ENCODE measurements around the gene TIMM10B. TPM values are rescaled to one million over a fixed set of nuclear protein-coding genes. Genes with fewer than 3 reads are reported as not detected.

The TIMM10B gene
- total and polyA plus RNA-seq, 2 donors (not counting 1 experiment from before 2014, with no cell fraction given): 42.9 to 62.1 TPM

DNA sequence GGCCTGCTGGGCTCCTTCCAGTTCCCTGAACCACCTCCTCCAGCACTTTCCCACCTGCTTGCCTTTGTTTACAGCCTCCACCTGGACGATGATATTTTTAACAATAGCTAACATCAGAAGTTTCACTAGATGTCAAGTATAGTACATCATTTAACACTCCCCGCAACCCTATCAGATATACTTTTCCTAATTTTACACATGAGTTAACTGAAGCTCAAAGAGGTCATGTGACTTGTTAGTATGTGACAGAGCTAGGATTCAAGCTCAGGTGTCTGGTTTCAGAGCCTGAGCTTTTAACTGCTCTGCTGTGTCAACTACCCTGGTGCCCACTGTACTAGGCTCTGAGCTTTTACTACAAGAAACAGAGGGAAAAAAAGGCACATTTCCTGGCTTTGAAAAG lies 26.2 kb upstream of the TIMM10B start:
- H3K27ac ChIP-seq (ENCODE audit: low read length in 2 of 2): no peak overlapping the region
- H3K9ac ChIP-seq (ENCODE audit: low read length): no peak overlapping the region
- CTCF ChIA-PET: interaction anchor here (0.9 to 2.1 kb wide), 3 partner anchors 9 to 76 kb away, joined by 3 to 9 read pairs (median 9); no protein-coding TSS in a partner anchor
- Mint-ChIP-seq H3K4me1 (no peaks in the 10 kb centered on the region), H3K9me3 (ENCODE audit: insufficient read depth) (no peaks in the 10 kb centered on the region), H3K27me3 (no peaks in the 10 kb centered on the region), H3K4me3 (no peak overlapping the region), H3K27ac (no peak overlapping the region)
- POLR2A ChIA-PET: no interaction called here
- no peak overlapping the region for H3K4me3 ChIP-seq (ENCODE audit: control extremely low read depth in 1 of 5, extremely low read depth in 1 of 5, insufficient read depth in 1 of 5, low read depth in 2 of 5, low read length in 4 of 5)
- 100% methylated on average over 1 of the region's 2 CpGs for WGBS (ENCODE audit: insufficient coverage)
- H3K9me3 ChIP-seq (ENCODE audit: control extremely low read depth in 1 of 3, control insufficient read depth in 2 of 3, insufficient read depth in 1 of 3, low read length in 2 of 3): no peaks in the 10 kb centered on the region
- no peak overlapping the region for H3K4me2 ChIP-seq (replicated peaks; ENCODE audit: low read depth, low read length, poor library complexity, severe bottlenecking)
- DNase-seq: no peak
- no peaks in the 10 kb centered on the region for H3K79me2 ChIP-seq (ENCODE audit: control insufficient read depth, insufficient read depth, low read length)
- H3K27me3 ChIP-seq (replicated peaks in 1 of 4; ENCODE audit: control extremely low read depth in 1 of 4, control insufficient read depth in 3 of 4, insufficient read depth in 4 of 4, low read length in 3 of 4): no peaks in the 10 kb centered on the region
- no peaks in the 10 kb centered on the region for H3K4me1 ChIP-seq (ENCODE audit: control insufficient read depth in 2 of 2, insufficient read depth in 2 of 2, low read length in 2 of 2)
- H4K20me1 ChIP-seq (ENCODE audit: control insufficient read depth, insufficient read depth, low read length, poor library complexity, severe bottlenecking): no peaks in the 10 kb centered on the region
- H3K36me3 ChIP-seq (replicated peaks in 1 of 2; ENCODE audit: control extremely low read depth in 1 of 2, control insufficient read depth in 1 of 2, extremely low read depth in 1 of 2, insufficient read depth in 2 of 2, low read length in 1 of 2): peaks cover 0 to 21% of the 10 kb centered on the region in 2 experiments
- TF ChIP-seq, protein P1, sequence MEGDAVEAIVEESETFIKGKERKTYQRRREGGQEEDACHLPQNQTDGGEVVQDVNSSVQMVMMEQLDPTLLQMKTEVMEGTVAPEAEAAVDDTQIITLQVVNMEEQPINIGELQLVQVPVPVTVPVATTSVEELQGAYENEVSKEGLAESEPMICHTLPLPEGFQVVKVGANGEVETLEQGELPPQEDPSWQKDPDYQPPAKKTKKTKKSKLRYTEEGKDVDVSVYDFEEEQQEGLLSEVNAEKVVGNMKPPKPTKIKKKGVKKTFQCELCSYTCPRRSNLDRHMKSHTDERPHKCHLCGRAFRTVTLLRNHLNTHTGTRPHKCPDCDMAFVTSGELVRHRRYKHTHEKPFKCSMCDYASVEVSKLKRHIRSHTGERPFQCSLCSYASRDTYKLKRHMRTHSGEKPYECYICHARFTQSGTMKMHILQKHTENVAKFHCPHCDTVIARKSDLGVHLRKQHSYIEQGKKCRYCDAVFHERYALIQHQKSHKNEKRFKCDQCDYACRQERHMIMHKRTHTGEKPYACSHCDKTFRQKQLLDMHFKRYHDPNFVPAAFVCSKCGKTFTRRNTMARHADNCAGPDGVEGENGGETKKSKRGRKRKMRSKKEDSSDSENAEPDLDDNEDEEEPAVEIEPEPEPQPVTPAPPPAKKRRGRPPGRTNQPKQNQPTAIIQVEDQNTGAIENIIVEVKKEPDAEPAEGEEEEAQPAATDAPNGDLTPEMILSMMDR (IDR thresholded peaks at IDR 0.05): no peak
- no peak for TF ChIP-seq EZH2 (IDR thresholded peaks at IDR 0.05; ENCODE audit: borderline replicate concordance, insufficient read depth, low read depth, low read length, poor library complexity, severe bottlenecking)
- ATAC-seq (ENCODE audit: low read depth): no peak
- intact Hi-C loops (cut with micrococcal nuclease): no loop called here
- H2AFZ ChIP-seq (ENCODE audit: insufficient read depth, low read depth, low read length, poor library complexity, severe bottlenecking): no peak overlapping the region

DNA sequence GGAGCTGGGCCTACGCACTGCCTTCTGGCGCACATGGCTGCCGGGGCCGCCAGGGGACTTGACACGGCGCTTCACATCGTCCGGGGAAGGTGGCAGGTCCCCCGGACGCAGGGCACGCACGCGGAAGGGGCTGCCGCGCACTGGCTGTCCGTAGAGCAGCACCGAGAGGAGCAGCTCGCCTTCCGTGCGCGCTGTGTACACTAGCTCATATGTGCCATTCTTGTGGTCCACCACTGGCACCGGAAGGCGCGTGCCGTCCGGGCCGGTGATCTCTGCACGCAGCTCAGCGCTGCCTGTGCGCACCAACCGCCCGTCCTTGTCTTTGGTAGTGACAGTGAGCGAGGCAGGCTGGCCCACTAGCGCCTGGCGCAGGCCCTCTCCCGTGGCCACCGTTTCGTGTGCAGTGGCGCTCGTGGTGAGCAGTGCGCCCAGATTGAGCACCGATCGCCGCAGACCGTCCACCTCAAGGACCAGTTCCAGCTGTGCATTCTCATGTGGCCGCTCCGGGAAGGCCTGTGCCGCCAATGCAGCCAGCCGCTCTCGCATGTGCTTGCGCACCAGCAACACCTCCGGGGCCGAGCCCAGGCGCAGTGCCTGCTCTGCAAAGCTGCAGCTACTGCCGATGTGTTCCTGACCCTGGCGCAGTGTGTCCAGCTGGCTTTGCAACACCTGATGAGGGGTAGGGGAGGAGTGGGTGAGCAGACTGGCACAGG lies 24.8 kb upstream of the TIMM10B start:
- no peak overlapping the region for H3K4me3 ChIP-seq (ENCODE audit: control extremely low read depth in 1 of 5, extremely low read depth in 1 of 5, insufficient read depth in 1 of 5, low read depth in 2 of 5, low read length in 4 of 5)
- H3K36me3 ChIP-seq (replicated peaks in 1 of 2; ENCODE audit: control extremely low read depth in 1 of 2, control insufficient read depth in 1 of 2, extremely low read depth in 1 of 2, insufficient read depth in 2 of 2, low read length in 1 of 2): peaks cover 0 to 18% of the 10 kb centered on the region in 2 experiments
- Mint-ChIP-seq H3K4me1 (no peaks in the 10 kb centered on the region), H3K27me3 (no peaks in the 10 kb centered on the region), H3K27ac (no peak overlapping the region), H3K9me3 (ENCODE audit: insufficient read depth) (no peaks in the 10 kb centered on the region), H3K4me3 (no peak overlapping the region)
- TF ChIP-seq EZH2 (IDR thresholded peaks at IDR 0.05; ENCODE audit: borderline replicate concordance, insufficient read depth, low read depth, low read length, poor library complexity, severe bottlenecking): no peak
- TF ChIP-seq, protein P1 (IDR thresholded peaks at IDR 0.05): no peak
- H3K9ac ChIP-seq (ENCODE audit: low read length): no peak overlapping the region
- no peak overlapping the region for H3K27ac ChIP-seq (ENCODE audit: low read length in 2 of 2)
- POLR2A ChIA-PET: interaction anchor here (0.6 kb wide), 1 partner anchor 72 kb away, joined by 12 read pairs; no protein-coding TSS in a partner anchor
- no peaks in the 10 kb centered on the region for H3K79me2 ChIP-seq (ENCODE audit: control insufficient read depth, insufficient read depth, low read length)
- intact Hi-C loops (cut with micrococcal nuclease): no loop called here
- no peaks in the 10 kb centered on the region for H4K20me1 ChIP-seq (ENCODE audit: control insufficient read depth, insufficient read depth, low read length, poor library complexity, severe bottlenecking)
- WGBS (ENCODE audit: insufficient coverage): 97% methylated on average over 56 of the region's 56 CpGs
- no peak overlapping the region for H3K4me2 ChIP-seq (replicated peaks; ENCODE audit: low read depth, low read length, poor library complexity, severe bottlenecking)
- ATAC-seq (ENCODE audit: low read depth) (no peak), DNase-seq (no peak)
- CTCF ChIA-PET: interaction anchor here (1.2 to 2.0 kb wide), 4 partner anchors 13 to 93 kb away, joined by 3 to 9 read pairs (median 3); no protein-coding TSS in a partner anchor
- no peaks in the 10 kb centered on the region for H3K9me3 ChIP-seq (ENCODE audit: control extremely low read depth in 1 of 3, control insufficient read depth in 2 of 3, insufficient read depth in 1 of 3, low read length in 2 of 3)
- H3K4me1 ChIP-seq (ENCODE audit: control insufficient read depth in 2 of 2, insufficient read depth in 2 of 2, low read length in 2 of 2): no peaks in the 10 kb centered on the region
- H3K27me3 ChIP-seq (replicated peaks in 1 of 4; ENCODE audit: control extremely low read depth in 1 of 4, control insufficient read depth in 3 of 4, insufficient read depth in 4 of 4, low read length in 3 of 4): no peaks in the 10 kb centered on the region
- no peak overlapping the region for H2AFZ ChIP-seq (ENCODE audit: insufficient read depth, low read depth, low read length, poor library complexity, severe bottlenecking)

Data from B cell (primary cell).